ENCODE results near the gene CCDC40.
A peak's percentile ranks its signal among the peaks of the same experiment; 100 is the strongest.

Gene CCDC40

DNA sequence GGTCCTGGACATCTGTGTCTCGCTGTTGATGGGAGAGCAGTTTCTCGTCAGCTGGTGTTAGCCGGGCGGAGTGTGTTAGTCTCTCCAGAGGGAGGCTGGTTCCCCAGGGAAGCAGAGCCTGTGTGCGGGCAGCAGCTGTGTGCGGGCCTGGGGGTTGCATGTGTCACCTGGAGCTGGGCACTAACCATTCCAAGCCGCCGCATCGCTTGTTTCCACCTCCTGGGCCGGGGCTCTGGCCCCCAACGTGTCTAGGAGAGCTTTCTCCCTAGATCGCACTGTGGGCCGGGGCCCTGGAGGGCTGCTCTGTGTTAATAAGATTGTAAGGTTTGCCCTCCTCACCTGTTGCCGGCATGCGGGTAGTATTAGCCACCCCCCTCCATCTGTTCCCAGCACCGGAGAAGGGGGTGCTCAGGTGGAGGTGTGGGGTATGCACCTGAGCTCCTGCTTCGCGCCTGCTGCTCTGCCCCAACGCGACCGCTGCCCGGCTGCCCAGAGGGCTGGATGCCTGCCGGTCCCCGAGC is 82.9 kb downstream of the CCDC40 start:
- no peak for DNase-seq

DNA sequence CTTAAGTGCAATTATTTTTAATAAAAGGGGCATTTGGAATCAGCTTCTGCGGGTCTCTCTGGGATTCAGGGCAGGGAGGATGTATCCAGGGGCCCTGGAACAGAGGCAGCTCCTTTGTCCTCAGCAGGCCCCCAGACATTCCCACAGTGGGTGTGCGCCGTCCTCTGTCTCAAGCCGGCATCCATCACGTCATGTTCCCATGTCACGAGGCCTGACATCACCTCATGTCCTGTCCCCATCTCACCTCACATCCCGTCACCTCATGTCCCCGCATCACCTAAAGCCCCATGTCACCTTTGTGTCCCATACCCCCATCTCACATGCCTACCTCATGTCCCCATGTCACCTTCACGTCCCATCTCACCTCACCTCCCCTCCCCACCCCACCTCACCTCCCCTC is 83.4 kb downstream of the CCDC40 start:
- no peak for DNase-seq

DNA sequence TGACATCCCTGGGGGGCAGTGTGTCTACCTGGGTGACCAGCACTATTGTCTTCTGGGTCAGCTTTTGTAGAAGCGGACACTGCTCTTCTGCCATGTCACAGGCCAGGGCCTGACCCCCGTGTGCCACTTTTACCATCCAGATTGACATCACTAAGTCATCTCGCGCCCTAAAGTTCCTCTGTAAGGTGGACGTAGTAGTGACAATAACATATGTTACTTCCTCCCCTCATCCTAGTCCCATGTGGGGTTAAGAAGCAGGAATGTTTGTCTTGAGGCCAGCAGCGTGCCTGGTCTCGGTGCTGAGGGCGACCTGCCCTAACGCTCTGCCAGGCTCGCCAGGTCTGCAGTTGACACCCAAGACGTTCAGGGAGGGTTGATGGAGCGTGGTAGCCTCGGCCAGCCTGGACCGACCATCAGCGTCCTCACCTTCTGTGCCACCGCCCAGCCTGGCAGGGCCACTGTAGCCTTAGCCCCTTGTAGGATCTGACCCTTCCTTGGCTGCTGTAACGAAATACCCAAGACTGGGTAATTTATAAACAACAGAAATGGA is 85.7 kb downstream of the CCDC40 start:
- no peak for DNase-seq

DNA sequence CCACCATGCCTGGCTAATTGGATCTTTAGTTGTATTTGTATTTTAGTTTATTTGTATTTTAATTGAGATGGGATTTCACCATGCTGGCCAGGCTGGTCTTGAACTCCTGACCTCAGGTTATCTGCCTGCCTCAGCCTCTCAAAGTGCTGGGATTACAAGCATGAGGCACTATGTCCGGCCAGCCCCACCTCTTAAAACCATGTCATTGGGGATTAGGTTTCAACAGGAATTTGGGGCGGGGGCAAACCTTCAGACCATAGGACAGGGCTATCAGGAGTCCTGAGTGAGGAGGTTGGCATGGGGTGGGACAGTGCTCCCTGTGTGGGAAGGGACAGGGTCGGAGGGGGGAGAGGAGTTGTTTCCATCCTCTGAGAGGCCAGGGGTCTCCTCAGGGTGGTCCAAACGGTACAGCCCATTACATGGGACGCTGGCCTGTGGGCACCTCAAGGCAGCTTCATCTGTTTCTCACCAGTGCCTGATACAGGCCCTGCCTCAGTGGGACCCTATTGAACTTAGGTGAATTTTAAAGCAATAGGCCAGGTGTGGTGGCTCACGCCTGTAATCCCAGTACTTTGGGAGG is 86.6 kb downstream of the CCDC40 start:
- no peak for DNase-seq

GRCh38 chr17:80123791-80124190 is 87.3 kb downstream of the CCDC40 start:
- no peak for DNase-seq

GRCh38 chr17:80124351-80124981 is 88.0 kb downstream of the CCDC40 start:
- DNase-seq, result peak; percentile 14

- DNase-seq, result no peak
These were observed 89.4 kb downstream of the CCDC40 start for GRCh38 chr17:80125656-80126448.

GRCh38 chr17:80126449-80126715 is 89.9 kb downstream of the CCDC40 start:
- no peak for DNase-seq

DNA sequence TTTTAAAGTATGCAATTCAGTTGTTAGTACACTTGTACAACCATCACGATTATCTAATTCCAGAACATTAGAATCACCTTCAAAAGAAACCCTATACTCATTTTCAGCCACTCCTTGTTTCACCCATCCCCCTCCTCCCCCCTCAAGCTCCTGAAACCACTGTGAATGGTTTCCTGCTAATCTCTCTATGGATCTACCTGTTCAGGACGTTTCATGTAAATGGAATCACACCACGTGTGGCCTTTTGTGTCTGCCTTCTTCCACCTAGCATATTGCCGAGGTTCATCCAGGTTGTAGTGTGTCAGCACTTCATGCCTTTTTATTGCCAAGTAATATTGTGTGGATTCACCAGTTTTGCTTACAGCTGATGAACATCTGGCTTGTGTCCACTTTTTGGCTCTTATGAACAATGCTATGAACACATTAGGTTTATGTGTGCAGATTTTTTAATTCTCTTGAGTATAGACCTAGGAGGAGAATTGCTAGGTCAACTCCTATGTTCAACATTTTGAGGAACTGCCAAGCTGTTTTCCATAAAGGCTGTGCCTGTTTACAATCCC is 92.6 kb downstream of the CCDC40 start:
- DNase-seq, result no peak

DNA sequence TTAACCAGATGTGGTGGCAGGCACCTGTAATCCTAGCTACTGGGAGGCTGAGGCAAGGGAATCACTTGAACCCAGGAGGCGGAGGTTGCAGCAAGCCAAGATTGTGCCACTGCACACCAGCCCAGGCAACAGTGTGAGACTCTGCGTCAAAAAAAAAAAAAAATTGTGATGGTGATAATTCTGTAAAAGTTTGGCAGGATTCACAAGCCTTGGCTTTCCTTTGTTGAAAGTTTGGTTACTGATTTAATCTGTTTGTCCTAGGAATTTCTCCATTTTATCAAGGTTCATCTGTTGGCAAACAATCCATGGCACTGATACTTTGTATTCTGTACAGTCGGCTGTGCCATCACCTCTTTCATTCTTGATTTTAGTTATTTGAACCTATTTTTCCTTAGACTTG is 94.5 kb downstream of the CCDC40 start:
- DNase-seq, result no peak

DNA sequence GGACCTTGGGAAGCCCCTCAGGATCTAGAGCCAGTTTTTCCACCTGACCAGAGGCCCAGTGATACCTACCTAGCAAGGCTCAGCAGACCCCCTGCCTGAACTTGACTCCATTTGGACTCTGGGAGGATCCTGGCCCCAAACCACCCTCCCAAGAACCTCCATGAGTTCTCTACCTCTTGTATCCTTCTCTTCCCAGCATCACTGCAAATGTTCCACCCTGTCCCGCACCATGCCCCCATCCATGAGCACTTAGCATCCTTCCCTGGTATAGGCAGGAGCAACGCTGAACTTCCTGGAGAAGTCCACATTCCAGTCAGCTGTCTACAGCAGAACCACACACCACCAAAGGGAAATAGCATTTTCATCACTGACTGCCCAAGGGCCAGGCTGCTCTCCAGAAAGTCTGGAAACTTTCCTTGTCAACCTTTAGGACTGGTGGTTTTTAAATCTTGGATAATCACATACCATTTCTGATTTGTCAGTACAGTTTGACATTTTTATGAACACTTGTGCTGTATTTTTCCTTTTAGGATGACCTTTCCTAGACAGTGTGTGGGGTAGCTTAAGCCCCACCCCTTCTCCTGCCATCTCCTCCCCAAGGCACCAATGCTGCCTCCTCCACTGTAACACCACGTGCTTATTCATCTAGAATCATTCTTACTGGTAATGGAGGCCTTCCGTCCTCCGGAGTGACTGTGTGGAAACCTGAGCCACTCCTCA is 96.6 kb downstream of the CCDC40 start:
- no peak for DNase-seq

DNA sequence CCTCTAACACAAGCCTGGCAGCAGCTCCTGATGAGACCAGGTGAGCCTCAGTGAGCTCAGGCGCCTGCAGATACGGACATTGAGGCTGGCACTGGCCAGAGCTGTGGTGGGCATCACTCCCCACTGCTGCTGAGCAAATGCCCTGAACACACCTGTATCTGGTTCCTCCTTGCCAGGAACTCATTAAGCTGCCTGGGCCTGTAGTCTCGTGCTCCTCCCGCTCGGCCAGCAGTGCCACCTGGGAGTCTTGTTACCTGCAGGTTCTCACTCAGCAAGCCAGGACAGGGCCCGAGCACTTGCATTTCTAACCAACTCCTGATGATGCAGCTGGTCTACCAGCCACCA is 97.2 kb downstream of the CCDC40 start:
- DNase-seq, result no peak

- DNase-seq, result no peak
These were observed 100.7 kb downstream of the CCDC40 start for GRCh38 chr17:80137131-80137530.

DNA sequence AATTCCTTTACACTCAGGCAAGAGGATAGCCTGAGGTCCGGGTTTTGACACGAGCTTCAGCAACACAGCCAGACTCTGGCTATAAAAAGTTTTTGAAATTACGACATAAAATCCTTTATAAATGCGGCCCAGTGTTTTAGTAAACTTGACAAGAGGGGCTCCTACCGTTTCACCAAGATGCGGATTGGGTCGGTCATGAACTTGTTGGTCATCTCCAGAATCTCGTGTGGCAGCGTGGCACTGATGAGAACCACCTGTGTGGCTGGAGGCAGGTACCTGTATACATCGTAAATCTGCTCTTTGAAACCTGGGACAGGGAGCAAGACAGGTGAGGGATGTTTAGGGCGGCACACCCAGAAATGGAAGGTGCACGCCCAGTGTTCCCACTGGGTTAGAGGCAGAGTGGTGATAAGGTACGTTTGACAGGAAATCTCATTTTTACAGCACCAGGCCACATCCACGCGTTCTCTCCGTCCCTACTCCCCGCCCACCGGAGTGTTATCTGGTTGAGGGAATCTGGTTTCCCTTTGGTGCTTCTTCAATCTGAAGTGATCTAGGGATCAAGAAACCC is 102.5 kb downstream of the CCDC40 start:
- no peak for DNase-seq

DNA sequence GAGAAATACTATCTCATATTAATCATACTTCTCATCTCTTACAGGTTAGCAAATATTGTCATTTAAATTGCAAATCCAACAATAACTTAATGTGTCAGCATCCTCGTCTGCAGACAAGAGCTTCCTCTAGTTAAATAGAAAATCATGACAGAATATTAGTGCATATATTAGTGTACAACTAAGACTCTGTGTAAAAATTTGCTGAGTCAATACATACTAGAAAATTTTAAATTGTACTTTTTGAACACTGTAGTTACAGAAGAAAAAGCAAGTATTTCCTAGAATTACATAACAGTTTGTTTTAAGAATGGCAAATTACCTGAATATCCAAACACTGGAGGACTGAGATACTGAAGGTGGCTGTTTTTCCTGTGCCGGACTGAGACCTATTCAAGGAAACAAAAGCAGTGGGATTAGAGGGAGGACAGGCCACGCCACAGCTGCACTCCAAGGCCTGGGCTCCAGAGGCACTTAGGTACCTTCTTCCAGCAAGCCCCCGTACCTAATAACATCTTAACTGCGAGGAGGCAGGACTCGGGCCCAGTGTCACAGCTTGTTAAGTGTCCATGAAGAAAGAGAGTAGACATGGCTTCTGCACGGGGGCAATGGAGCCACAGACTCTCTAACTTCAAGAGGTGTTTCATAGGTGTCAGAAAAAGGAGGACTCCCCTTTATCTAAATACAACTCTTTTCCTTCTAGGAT is 105.2 kb downstream of the CCDC40 start:
- no peak for DNase-seq

DNA sequence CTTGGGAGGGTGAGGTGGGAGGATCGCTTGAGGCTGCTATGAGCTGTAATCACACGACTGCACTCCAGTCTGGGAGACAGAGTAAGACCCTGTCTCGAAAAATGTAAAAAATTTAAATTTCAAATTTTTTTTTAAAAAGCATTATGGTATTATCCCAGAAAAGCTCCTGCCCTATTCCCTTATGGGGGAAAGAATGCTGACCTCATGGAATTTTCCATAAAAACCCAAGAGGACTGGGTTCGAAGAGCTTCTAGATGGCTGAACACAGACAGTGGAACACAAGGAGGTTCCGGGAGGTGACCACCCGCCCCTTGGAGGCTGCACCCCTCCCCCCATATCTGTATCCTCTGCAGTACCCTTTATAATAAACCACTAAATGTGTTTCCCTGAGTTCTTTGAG is 106.5 kb downstream of the CCDC40 start:
- no peak for DNase-seq

DNA sequence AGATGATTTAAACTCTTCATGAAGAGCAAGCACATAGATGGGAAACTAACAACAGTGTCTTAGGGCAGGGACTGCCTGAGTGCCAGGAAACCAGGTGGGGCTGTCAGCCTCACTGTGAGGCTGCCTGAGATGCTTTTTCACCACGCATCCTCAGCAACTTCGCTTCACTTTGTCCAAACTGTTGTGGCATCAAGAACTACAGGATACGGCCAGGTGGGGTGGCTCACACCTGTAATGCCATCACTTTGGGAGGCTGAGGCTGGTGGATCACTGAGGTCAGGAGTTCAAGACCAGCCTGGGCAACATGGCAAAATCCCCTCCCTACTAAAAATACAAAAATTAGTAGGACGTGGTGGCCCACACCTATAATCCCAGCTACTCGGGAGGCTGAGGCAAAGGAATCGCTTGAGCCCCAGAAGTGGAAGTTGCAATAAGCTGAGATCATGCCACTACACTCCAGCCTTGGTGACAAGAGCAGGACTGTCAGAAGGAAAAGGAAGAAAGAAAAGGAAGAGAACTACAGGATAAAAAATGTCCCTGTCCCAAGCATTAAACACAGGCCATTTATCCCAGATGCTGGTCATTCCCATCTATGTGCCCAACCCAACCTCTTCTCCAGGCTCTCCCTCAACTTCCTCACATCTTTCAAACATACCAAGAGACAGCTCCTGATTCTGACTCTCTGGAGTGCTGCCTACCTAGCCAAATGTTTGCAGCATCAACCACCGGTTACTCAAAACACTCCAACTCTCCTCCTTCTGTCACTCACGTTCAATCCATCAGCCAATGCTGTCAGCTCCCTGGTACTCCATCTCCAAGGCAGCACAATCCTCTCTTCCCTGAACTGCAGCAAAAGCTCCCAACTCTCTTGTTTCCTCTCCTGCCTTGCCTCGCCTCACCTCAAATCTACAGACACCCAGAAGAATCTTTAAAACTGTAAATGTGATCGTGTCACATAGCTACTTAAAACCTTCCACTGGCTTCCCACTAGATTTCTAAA is 108.9 kb downstream of the CCDC40 start:
- DNase-seq, result no peak

DNA sequence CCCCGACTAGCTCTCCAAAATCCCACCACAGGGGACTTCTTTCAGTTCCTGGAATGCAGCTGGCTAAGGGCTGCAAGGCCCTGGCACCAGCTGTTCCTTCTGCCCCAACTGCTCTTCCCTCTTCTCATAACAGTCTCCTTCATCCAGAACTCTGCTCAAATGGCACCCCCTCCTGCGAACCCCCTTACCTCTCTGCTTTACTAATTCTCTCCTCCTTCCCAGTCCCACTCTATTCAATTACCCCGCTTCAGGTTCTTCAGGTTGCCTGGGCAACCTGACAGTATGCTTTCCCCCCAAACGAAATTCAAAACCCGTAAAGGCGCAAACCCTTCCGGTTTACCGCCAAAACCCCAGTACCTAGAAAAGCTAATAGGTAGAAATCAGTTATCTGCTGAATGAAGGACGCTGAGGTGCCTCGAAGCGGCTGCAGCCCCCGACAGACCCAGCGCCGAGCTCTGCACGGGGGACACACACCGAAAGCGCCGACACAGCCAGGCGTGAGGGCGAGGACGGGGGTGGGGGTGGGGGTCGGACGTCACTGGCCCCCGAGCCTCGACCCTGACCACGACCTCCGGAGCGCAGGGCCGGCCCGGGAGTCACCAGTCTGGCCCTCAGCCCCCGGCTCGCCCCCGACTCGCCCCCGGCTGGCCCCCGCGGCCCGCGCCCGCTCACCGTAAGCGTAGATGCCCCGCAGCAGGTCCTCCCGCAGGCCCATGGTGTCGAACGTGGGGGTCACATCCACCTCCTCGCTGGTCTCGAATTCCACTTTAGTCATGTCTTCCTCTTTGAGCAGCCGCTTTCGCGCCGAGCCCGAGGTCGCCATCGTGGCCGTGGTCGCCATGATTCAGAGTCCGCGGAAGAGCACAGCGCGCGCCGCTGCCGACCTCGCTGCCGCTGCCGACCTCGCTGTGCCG is 109.9 kb downstream of the CCDC40 start:
- peak; percentile 23 for DNase-seq

- DNase-seq, result peak; percentile 100
These were observed 110.8 kb downstream of the CCDC40 start, which contains the start of gene EIF4A3 for GRCh38 chr17:80147035-80147822. EIF4A3 (minus strand) TSS chr17:80147128; CDS start chr17:80146961, 167 bp downstream.
